ENCODE data around the gene FOXP1. TPM values are rescaled to one million over a fixed set of nuclear protein-coding genes. Genes with fewer than 3 reads are reported as not detected.

FOXP1 gene
- total RNA-seq, 1 experiment from 2014 or later = 75.3 TPM

DNA sequence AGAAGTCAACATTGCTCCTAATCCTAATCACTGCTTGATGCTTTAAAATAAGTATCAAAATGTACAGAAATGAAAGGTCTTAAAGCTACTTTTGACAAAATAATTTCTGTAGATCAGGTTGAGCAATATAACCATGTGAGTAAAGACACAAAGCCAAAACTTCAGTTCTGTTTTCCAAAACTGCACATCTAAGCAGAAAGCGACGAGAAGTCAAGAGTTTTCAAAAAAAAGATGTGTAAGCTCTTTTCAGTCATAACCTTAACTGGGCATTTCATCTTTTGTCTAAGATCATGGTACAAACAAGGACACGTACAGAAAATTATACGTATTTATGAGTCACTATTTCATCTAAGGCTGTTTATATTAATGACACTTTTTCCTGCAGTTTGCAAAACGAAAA is 608.8 kb downstream of the FOXP1 start:
- no peak overlapping the region for H3K27ac Mint-ChIP-seq
- Histone ChIP-seq H3K14ac (ENCODE audit: insufficient read depth, low read length) (no peak overlapping the region), H3K27ac (ENCODE audit: insufficient read length, low read depth, low read length) (no peak overlapping the region), H3K56ac (ENCODE audit: insufficient read length, low read depth, low read length) (no peak overlapping the region), H3T11ph (ENCODE audit: low read length) (no peak overlapping the region), H2BK15ac (ENCODE audit: low read depth, low read length) (no peak overlapping the region), H4K20me1 (ENCODE audit: control insufficient read depth, insufficient read depth, insufficient read length) (no peaks in the 10 kb centered on the region), H2AK5ac (ENCODE audit: insufficient read length, low read length) (no peak overlapping the region), H3K23me2 (ENCODE audit: insufficient read length, low read depth, low read length, poor library complexity, severe bottlenecking) (no peaks in the 10 kb centered on the region), H4K5ac (ENCODE audit: insufficient read length, low read depth, low read length) (no peak overlapping the region), H4K91ac (ENCODE audit: insufficient read length, low read depth, low read length) (no peak overlapping the region), H3K9me3 (ENCODE audit: control insufficient read depth, low read depth, low read length) (no peaks in the 10 kb centered on the region), H3K79me2 (ENCODE audit: insufficient read depth, low read length) (no peaks in the 10 kb centered on the region), H2AFZ (ENCODE audit: low read length) (no peak overlapping the region), H2BK12ac (ENCODE audit: insufficient read length, low read depth, low read length) (no peak overlapping the region), H3K4me1 (ENCODE audit: insufficient read depth, low read length) (no peaks in the 10 kb centered on the region), H2BK20ac (ENCODE audit: low read depth, low read length, poor library complexity, severe bottlenecking) (no peak overlapping the region), H2BK120ac (ENCODE audit: low read depth, low read length, poor library complexity, severe bottlenecking) (no peak overlapping the region), H2BK5ac (ENCODE audit: insufficient read length, low read length) (no peak overlapping the region), H3K23ac (ENCODE audit: insufficient read length, low read depth, low read length) (no peak overlapping the region), H3K79me1 (ENCODE audit: insufficient read depth, low read depth, low read length, poor library complexity, severe bottlenecking) (no peaks in the 10 kb centered on the region), H4K8ac (replicated peaks; ENCODE audit: insufficient read length, low read depth, low read length) (no peak overlapping the region), H3K4ac (ENCODE audit: low read depth, low read length) (no peak overlapping the region), H3K18ac (ENCODE audit: insufficient read length, low read depth, low read length) (no peak overlapping the region), H3K9ac (ENCODE audit: extremely low read depth, insufficient read length, low read length) (no peak overlapping the region), H3K4me2 (ENCODE audit: insufficient read depth, insufficient read length, low read length) (no peak overlapping the region), H3K27me3 (ENCODE audit: insufficient read depth, low read length) (no peaks in the 10 kb centered on the region)
- no peaks in the 10 kb centered on the region for H3K27me3 Mint-ChIP-seq (ENCODE audit: low read depth)
- TF ChIP-seq, protein P1, sequence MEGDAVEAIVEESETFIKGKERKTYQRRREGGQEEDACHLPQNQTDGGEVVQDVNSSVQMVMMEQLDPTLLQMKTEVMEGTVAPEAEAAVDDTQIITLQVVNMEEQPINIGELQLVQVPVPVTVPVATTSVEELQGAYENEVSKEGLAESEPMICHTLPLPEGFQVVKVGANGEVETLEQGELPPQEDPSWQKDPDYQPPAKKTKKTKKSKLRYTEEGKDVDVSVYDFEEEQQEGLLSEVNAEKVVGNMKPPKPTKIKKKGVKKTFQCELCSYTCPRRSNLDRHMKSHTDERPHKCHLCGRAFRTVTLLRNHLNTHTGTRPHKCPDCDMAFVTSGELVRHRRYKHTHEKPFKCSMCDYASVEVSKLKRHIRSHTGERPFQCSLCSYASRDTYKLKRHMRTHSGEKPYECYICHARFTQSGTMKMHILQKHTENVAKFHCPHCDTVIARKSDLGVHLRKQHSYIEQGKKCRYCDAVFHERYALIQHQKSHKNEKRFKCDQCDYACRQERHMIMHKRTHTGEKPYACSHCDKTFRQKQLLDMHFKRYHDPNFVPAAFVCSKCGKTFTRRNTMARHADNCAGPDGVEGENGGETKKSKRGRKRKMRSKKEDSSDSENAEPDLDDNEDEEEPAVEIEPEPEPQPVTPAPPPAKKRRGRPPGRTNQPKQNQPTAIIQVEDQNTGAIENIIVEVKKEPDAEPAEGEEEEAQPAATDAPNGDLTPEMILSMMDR (conservative IDR thresholded peaks at IDR 0.05) = no peak
- no CpG with 5 or more reads among the region's 5 CpGs for WGBS (ENCODE audit: extremely low coverage, insufficient read length, low lambda C conversion rate)
- no peak overlapping the region for H3K4me3 Mint-ChIP-seq
- DNase-seq = no peak
- peaks cover 17 to 25% of the 10 kb centered on the region in 2 experiments for H3K4me1 Mint-ChIP-seq
- H3K36me3 Mint-ChIP-seq (ENCODE audit: insufficient read depth in 1 of 3, low read depth in 3 of 3) = peaks cover 12 to 59% (median 33%) of the 10 kb centered on the region in 3 experiments; a peak in 6 of 7 replicates
- H3K9me3 Mint-ChIP-seq = no peaks in the 10 kb centered on the region

Data from H9 (cell line).